Measurements from ENCODE around the gene SPEM3.

SPEM3 gene

DNA sequence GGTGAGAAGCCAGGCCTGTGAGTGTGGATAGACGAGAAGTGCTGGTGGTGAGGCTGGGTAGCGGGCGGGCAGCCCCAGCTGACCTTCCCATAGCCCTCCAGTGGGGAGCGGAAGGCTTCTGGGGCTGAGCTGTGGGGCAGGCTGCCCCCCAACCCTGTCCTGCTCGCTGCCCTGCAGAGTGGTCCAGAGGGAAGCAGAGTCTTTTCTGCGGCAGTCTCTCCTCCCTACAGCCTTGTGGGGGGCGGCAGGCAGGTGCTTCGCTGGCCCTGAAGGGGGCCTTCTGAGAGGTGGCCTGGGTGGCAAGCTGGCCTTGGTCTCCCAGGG is 17.3 kb upstream of the SPEM3 start:
- Histone ChIP-seq H3K4me1 (ENCODE audit: control insufficient read depth in 1 of 2, insufficient read depth in 2 of 2, low read length in 2 of 2) (no peaks in the 10 kb centered on the region), H3K9ac (ENCODE audit: low read length) (no peak overlapping the region), H2AFZ (ENCODE audit: insufficient read depth, low read length, poor library complexity) (no peak overlapping the region), H2BK12ac (ENCODE audit: low read length) (no peak overlapping the region), H4K12ac (ENCODE audit: low read depth, low read length) (no peak overlapping the region), H4K8ac (ENCODE audit: low read depth, low read length) (no peak overlapping the region), H3K4ac (ENCODE audit: low read depth, low read length) (no peak overlapping the region), H3K14ac (ENCODE audit: low read length) (no peak overlapping the region), H2AK5ac (ENCODE audit: low read length) (no peak overlapping the region), H3K27ac (ENCODE audit: low read depth, low read length) (no peak overlapping the region), H3K18ac (ENCODE audit: low read length) (no peak overlapping the region), H3K4me3 (ENCODE audit: low read depth, low read length) (no peak overlapping the region), H2BK5ac (ENCODE audit: low read depth, low read length, poor library complexity) (no peak overlapping the region), H3K79me2 (ENCODE audit: control insufficient read depth, insufficient read depth, low read length, poor library complexity) (no peaks in the 10 kb centered on the region), H3K79me1 (ENCODE audit: low read length) (no peaks in the 10 kb centered on the region), H3K4me2 (ENCODE audit: low read length) (no peak overlapping the region), H3K9me3 (ENCODE audit: insufficient read depth, low read depth, low read length) (no peaks in the 10 kb centered on the region), H4K91ac (ENCODE audit: low read depth, low read length) (no peak overlapping the region), H3K23ac (ENCODE audit: low read length) (no peak overlapping the region), H3K36me3 (ENCODE audit: control insufficient read depth in 1 of 2, insufficient read depth in 2 of 2, low read length in 2 of 2) (peaks cover 28 to 34% of the 10 kb centered on the region in 2 experiments), H3K27me3 (ENCODE audit: insufficient read depth, low read length) (no peaks in the 10 kb centered on the region), H2BK120ac (ENCODE audit: insufficient read depth, low read length, poor library complexity) (no peak overlapping the region)
- no CpG with 5 or more reads among the region's 8 CpGs for WGBS (ENCODE audit: extremely low coverage, insufficient coverage, insufficient read length)
- DNase-seq: no peak

DNA sequence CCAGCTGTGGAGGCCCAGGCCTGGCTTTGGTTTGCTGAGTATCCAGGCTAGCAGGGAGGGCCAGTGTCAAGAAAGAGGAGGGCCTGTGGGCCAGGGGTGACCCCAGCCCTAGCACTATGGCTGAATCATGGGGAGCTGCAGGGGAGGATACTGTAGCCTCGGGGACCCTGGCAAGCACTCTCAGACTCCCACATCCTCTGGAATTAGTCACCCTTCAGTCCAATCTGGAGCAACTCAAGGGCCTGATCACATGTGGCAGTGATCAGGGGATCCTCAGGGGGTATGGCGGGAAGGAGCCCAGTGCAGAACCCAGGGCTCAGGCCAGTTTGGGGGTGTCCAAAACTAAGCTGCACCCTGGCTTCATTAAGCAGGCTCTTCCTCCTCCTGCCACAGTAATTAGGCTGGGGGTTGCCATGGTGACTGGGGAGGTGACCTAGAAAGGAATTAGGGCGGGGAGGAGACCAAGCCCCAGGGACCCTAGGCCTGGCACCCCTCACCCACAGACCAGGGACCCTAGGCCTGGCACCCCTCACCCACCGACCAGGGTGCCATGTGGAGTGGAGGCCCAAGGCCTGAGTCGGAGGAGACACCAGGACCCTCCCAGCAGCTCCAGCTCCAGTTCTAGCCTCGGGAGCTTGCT is 15.2 kb upstream of the SPEM3 start:
- no peak overlapping the region for H3K4me2 ChIP-seq (ENCODE audit: low read length)
- H3K27ac ChIP-seq (ENCODE audit: low read depth, low read length): no peak overlapping the region
- H2BK5ac ChIP-seq (ENCODE audit: low read depth, low read length, poor library complexity): no peak overlapping the region
- H2BK120ac ChIP-seq (ENCODE audit: insufficient read depth, low read length, poor library complexity): no peak overlapping the region
- H3K79me2 ChIP-seq (ENCODE audit: control insufficient read depth, insufficient read depth, low read length, poor library complexity): no peaks in the 10 kb centered on the region
- no peak overlapping the region for H3K4ac ChIP-seq (ENCODE audit: low read depth, low read length)
- no peak for DNase-seq
- no peak overlapping the region for H3K23ac ChIP-seq (ENCODE audit: low read length)
- WGBS (ENCODE audit: extremely low coverage, insufficient coverage, insufficient read length): no CpG with 5 or more reads among the region's 6 CpGs
- no peak overlapping the region for H4K8ac ChIP-seq (ENCODE audit: low read depth, low read length)
- H3K36me3 ChIP-seq (ENCODE audit: control insufficient read depth in 1 of 2, insufficient read depth in 2 of 2, low read length in 2 of 2): peaks cover 37 to 46% of the 10 kb centered on the region in 2 experiments
- H2BK12ac ChIP-seq (ENCODE audit: low read length): no peak overlapping the region
- no peak overlapping the region for H2AFZ ChIP-seq (ENCODE audit: insufficient read depth, low read length, poor library complexity)
- H3K4me1 ChIP-seq (ENCODE audit: control insufficient read depth in 1 of 2, insufficient read depth in 2 of 2, low read length in 2 of 2): no peaks in the 10 kb centered on the region
- no peaks in the 10 kb centered on the region for H3K79me1 ChIP-seq (ENCODE audit: low read length)
- no peak overlapping the region for H4K91ac ChIP-seq (ENCODE audit: low read depth, low read length)
- H3K14ac ChIP-seq (ENCODE audit: low read length): no peak overlapping the region
- no peak overlapping the region for H2AK5ac ChIP-seq (ENCODE audit: low read length)
- H4K12ac ChIP-seq (ENCODE audit: low read depth, low read length): no peak overlapping the region
- H3K9ac ChIP-seq (ENCODE audit: low read length): no peak overlapping the region
- no peaks in the 10 kb centered on the region for H3K9me3 ChIP-seq (ENCODE audit: insufficient read depth, low read depth, low read length)
- no peak overlapping the region for H3K4me3 ChIP-seq (ENCODE audit: low read depth, low read length)
- H3K27me3 ChIP-seq (ENCODE audit: insufficient read depth, low read length): no peaks in the 10 kb centered on the region
- H3K18ac ChIP-seq (ENCODE audit: low read length): no peak overlapping the region

DNA sequence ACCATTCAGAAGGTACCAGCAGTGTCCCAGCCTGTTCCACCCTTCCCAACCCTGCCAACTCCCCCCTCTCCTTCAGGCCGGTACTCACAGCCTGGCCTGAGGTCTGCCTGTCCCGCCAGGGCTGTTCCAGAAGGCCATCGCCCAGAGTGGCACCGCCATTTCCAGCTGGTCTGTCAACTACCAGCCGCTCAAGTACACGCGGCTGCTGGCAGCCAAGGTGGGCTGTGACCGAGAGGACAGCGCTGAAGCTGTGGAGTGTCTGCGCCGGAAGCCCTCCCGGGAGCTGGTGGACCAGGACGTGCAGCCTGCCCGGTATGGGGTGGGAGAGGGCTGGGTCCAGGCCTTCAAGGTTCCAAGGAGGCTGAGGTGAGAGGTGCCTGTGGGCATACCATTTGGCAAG is 13.8 kb upstream of the SPEM3 start:
- Histone ChIP-seq H3K4me3 (ENCODE audit: low read depth, low read length) (no peak overlapping the region), H3K36me3 (ENCODE audit: control insufficient read depth in 1 of 2, insufficient read depth in 2 of 2, low read length in 2 of 2) (peaks cover 23 to 35% of the 10 kb centered on the region in 2 experiments), H4K12ac (ENCODE audit: low read depth, low read length) (no peak overlapping the region), H2AFZ (ENCODE audit: insufficient read depth, low read length, poor library complexity) (no peak overlapping the region), H2BK12ac (ENCODE audit: low read length) (no peak overlapping the region), H3K79me2 (ENCODE audit: control insufficient read depth, insufficient read depth, low read length, poor library complexity) (no peaks in the 10 kb centered on the region), H3K4me2 (ENCODE audit: low read length) (no peak overlapping the region), H4K91ac (ENCODE audit: low read depth, low read length) (no peak overlapping the region), H3K14ac (ENCODE audit: low read length) (no peak overlapping the region), H2AK5ac (ENCODE audit: low read length) (no peak overlapping the region), H3K4me1 (ENCODE audit: control insufficient read depth in 1 of 2, insufficient read depth in 2 of 2, low read length in 2 of 2) (peaks cover 0 to under 1% of the 10 kb centered on the region in 2 experiments), H4K8ac (ENCODE audit: low read depth, low read length) (no peak overlapping the region), H3K27ac (ENCODE audit: low read depth, low read length) (no peak overlapping the region), H3K9me3 (ENCODE audit: insufficient read depth, low read depth, low read length) (no peaks in the 10 kb centered on the region), H3K23ac (ENCODE audit: low read length) (no peak overlapping the region), H3K79me1 (ENCODE audit: low read length) (no peaks in the 10 kb centered on the region), H2BK5ac (ENCODE audit: low read depth, low read length, poor library complexity) (no peak overlapping the region), H3K9ac (ENCODE audit: low read length) (no peak overlapping the region), H3K4ac (ENCODE audit: low read depth, low read length) (no peak overlapping the region), H3K18ac (ENCODE audit: low read length) (no peak overlapping the region), H3K27me3 (ENCODE audit: insufficient read depth, low read length) (no peaks in the 10 kb centered on the region), H2BK120ac (ENCODE audit: insufficient read depth, low read length, poor library complexity) (no peak overlapping the region)
- no peak for DNase-seq
- no CpG with 5 or more reads among the region's 14 CpGs for WGBS (ENCODE audit: extremely low coverage, insufficient coverage, insufficient read length)

DNA sequence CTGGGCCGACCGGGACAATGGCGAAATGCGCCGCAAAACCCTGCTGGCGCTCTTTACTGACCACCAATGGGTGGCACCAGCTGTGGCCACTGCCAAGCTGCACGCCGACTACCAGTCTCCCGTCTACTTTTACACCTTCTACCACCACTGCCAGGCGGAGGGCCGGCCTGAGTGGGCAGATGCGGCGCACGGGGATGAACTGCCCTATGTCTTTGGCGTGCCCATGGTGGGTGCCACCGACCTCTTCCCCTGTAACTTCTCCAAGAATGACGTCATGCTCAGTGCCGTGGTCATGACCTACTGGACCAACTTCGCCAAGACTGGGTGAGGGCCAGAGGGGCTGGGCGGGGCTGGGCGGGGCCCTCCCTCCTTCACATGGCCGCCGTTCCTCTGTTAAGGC is 12.9 kb upstream of the SPEM3 start:
- Histone ChIP-seq H4K91ac (ENCODE audit: low read depth, low read length) (no peak overlapping the region), H3K4me3 (ENCODE audit: low read depth, low read length) (no peak overlapping the region), H4K12ac (ENCODE audit: low read depth, low read length) (no peak overlapping the region), H4K8ac (ENCODE audit: low read depth, low read length) (no peak overlapping the region), H3K27ac (ENCODE audit: low read depth, low read length) (no peak overlapping the region), H3K14ac (ENCODE audit: low read length) (no peak overlapping the region), H3K27me3 (ENCODE audit: insufficient read depth, low read length) (no peaks in the 10 kb centered on the region), H3K9me3 (ENCODE audit: insufficient read depth, low read depth, low read length) (no peaks in the 10 kb centered on the region), H2AK5ac (ENCODE audit: low read length) (no peak overlapping the region), H2AFZ (ENCODE audit: insufficient read depth, low read length, poor library complexity) (no peak overlapping the region), H2BK120ac (ENCODE audit: insufficient read depth, low read length, poor library complexity) (no peak overlapping the region), H3K18ac (ENCODE audit: low read length) (no peak overlapping the region), H3K9ac (ENCODE audit: low read length) (no peak overlapping the region), H3K4ac (ENCODE audit: low read depth, low read length) (no peak overlapping the region), H3K36me3 (ENCODE audit: control insufficient read depth in 1 of 2, insufficient read depth in 2 of 2, low read length in 2 of 2) (peaks cover 22 to 29% of the 10 kb centered on the region in 2 experiments), H2BK12ac (ENCODE audit: low read length) (no peak overlapping the region), H3K23ac (ENCODE audit: low read length) (no peak overlapping the region), H3K4me1 (ENCODE audit: control insufficient read depth in 1 of 2, insufficient read depth in 2 of 2, low read length in 2 of 2) (peaks cover 0 to 2% of the 10 kb centered on the region in 2 experiments), H3K79me1 (ENCODE audit: low read length) (no peaks in the 10 kb centered on the region), H3K79me2 (ENCODE audit: control insufficient read depth, insufficient read depth, low read length, poor library complexity) (no peaks in the 10 kb centered on the region), H2BK5ac (ENCODE audit: low read depth, low read length, poor library complexity) (no peak overlapping the region), H3K4me2 (ENCODE audit: low read length) (no peak overlapping the region)
- no peak for DNase-seq
- no CpG with 5 or more reads among the region's 23 CpGs for WGBS (ENCODE audit: extremely low coverage, insufficient coverage, insufficient read length)
